ENCODE data around the gene CD44. TPM values are rescaled to one million over a fixed set of nuclear protein-coding genes. Genes with fewer than 3 reads are reported as not detected.
"Not testable (repeated sequence)": the region's sequence is repeated elsewhere in the genome, so short reads cannot be mapped to it uniquely, and the experiment has no call there.

CD44 gene
- total and polyA plus RNA-seq, 2 experiments from 2014 or later: 8.5 to 41.3 TPM

DNA sequence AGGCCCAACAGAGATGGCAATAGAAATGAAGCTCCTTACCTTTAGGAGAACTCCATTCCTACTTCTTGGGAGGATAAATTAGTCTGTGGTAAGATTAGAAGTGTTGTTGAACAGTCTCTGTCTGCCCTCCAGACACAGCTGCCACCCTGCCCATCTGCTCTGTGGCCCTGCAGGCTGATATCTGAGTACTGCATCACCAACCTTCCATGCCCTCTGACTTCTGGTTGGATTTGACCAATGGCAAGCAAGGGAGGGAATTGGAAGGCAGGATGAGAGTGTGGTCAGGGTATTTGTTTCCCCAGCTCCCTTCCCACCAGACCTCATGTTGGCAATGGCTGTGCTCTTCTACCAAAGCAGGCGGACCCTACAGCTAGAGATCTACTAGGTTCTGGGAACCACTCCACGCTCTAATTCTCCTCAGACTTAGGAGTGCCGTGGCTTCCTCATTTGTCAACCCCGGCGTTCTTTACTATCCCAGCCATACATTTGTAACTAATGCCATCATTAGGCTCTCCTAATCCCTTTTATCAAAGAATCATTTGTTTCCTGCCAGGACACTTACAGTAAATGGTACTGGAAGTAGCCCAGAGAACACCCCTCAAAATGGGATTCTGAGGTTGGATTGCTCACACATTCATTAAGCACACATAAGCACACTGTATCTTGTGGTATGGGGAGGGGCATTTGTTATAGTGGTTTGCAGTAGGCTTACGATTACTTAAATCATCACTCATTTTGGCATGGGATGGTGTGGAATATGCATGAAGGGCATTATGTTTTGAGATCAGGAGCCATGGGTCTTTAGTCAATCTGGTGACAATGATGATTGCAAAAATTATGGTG is 35.4 kb upstream of the CD44 start:
- no peaks in the 10 kb centered on the region for H3K9me3 ChIP-seq (ENCODE audit: low read depth)
- no peaks in the 10 kb centered on the region for H3K4me1 ChIP-seq (ENCODE audit: low read depth)
- no peaks in the 10 kb centered on the region for H3K27me3 ChIP-seq
- H3K36me3 ChIP-seq: no peaks in the 10 kb centered on the region
- no peak overlapping the region for H3K4me3 ChIP-seq
- DNase-seq (ENCODE audit: low read depth in 1 of 2, low spot score in 1 of 2): no peak
- TF ChIP-seq, protein P1, sequence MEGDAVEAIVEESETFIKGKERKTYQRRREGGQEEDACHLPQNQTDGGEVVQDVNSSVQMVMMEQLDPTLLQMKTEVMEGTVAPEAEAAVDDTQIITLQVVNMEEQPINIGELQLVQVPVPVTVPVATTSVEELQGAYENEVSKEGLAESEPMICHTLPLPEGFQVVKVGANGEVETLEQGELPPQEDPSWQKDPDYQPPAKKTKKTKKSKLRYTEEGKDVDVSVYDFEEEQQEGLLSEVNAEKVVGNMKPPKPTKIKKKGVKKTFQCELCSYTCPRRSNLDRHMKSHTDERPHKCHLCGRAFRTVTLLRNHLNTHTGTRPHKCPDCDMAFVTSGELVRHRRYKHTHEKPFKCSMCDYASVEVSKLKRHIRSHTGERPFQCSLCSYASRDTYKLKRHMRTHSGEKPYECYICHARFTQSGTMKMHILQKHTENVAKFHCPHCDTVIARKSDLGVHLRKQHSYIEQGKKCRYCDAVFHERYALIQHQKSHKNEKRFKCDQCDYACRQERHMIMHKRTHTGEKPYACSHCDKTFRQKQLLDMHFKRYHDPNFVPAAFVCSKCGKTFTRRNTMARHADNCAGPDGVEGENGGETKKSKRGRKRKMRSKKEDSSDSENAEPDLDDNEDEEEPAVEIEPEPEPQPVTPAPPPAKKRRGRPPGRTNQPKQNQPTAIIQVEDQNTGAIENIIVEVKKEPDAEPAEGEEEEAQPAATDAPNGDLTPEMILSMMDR (IDR thresholded peaks at IDR 0.05; ENCODE audit: low read depth, low read length): no peak
- H3K27ac ChIP-seq: no peak overlapping the region

DNA sequence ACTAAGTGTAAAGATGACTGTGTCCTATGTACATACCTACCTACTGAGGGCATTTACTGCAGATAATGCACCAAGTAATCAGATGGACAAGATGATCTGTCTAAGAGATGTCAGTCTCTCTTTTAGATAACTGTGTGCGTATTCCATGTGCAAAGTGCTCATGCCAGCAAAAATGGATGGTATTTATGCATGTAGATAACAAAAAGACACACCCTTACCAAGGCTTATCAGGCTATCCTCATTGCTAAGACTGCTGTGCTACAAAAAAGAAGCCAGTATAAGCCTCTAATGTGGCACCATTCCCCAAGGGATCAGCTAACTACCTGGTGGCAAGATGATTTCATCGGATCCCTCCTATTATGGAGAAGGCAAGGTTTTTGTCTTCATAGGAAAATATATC is 34.3 kb upstream of the CD44 start:
- Histone ChIP-seq H3K36me3 (no peaks in the 10 kb centered on the region), H3K9me3 (ENCODE audit: low read depth) (no peaks in the 10 kb centered on the region), H3K4me1 (ENCODE audit: low read depth) (no peaks in the 10 kb centered on the region), H3K4me3 (no peak overlapping the region), H3K27ac (no peak overlapping the region), H3K27me3 (no peaks in the 10 kb centered on the region)
- TF ChIP-seq, protein P1 (IDR thresholded peaks at IDR 0.05; ENCODE audit: low read depth, low read length): no peak
- DNase-seq (ENCODE audit: low read depth in 1 of 2, low spot score in 1 of 2): no peak

- Histone ChIP-seq H3K27ac (no peak overlapping the region), H3K4me1 (ENCODE audit: low read depth) (no peaks in the 10 kb centered on the region), H3K4me3 (no peak overlapping the region), H3K9me3 (ENCODE audit: low read depth) (no peaks in the 10 kb centered on the region), H3K27me3 (no peaks in the 10 kb centered on the region), H3K36me3 (no peaks in the 10 kb centered on the region)
- TF ChIP-seq, protein P1 (IDR thresholded peaks at IDR 0.05; ENCODE audit: low read depth, low read length): no peak
- DNase-seq (ENCODE audit: low read depth in 1 of 2, low spot score in 1 of 2): peak in 1 of 2 donors; percentile 23
Measured at GRCh38 chr11:35105319-35106079, 33.5 kb upstream of the CD44 start.

GRCh38 chr11:35106595-35106994 is 32.4 kb upstream of the CD44 start:
- TF ChIP-seq, protein P1 (IDR thresholded peaks at IDR 0.05; ENCODE audit: low read depth, low read length): no peak
- Histone ChIP-seq H3K36me3 (no peaks in the 10 kb centered on the region), H3K9me3 (ENCODE audit: low read depth) (no peaks in the 10 kb centered on the region), H3K4me3 (no peak overlapping the region), H3K27ac (no peak overlapping the region), H3K27me3 (no peaks in the 10 kb centered on the region), H3K4me1 (ENCODE audit: low read depth) (no peaks in the 10 kb centered on the region)
- DNase-seq (ENCODE audit: low read depth in 1 of 2, low spot score in 1 of 2): no peak

GRCh38 chr11:35107861-35108260 is 31.1 kb upstream of the CD44 start:
- no peaks in the 10 kb centered on the region for H3K36me3 ChIP-seq
- TF ChIP-seq, protein P1 (IDR thresholded peaks at IDR 0.05; ENCODE audit: low read depth, low read length): no peak
- no peaks in the 10 kb centered on the region for H3K9me3 ChIP-seq (ENCODE audit: low read depth)
- no peak for DNase-seq (ENCODE audit: low read depth in 1 of 2, low spot score in 1 of 2)
- H3K27ac ChIP-seq: no peak overlapping the region
- H3K4me1 ChIP-seq (ENCODE audit: low read depth): no peaks in the 10 kb centered on the region
- H3K4me3 ChIP-seq: no peak overlapping the region
- H3K27me3 ChIP-seq: no peaks in the 10 kb centered on the region

GRCh38 chr11:35108336-35108735 is 30.6 kb upstream of the CD44 start:
- not testable (repeated sequence) for DNase-seq (ENCODE audit: low read depth in 1 of 2, low spot score in 1 of 2); H3K36me3 ChIP-seq; H3K9me3 ChIP-seq (ENCODE audit: low read depth); H3K27me3 ChIP-seq; H3K4me3 ChIP-seq; H3K27ac ChIP-seq; H3K4me1 ChIP-seq (ENCODE audit: low read depth)

Measured in cardiac muscle cell (in vitro differentiated cells and primary cell).